Measurements from ENCODE around the gene FREM3. TPM values are rescaled to one million over a fixed set of nuclear protein-coding genes. Genes with fewer than 3 reads are reported as not detected.
A peak's percentile ranks its signal among the peaks of the same experiment; 100 is the strongest.

FREM3 gene
- total and polyA plus RNA-seq, 4 donors = 0.18 to 0.36 TPM; not detected in 2

GRCh38 chr4:143643399-143643798 lies 57.1 kb downstream of the FREM3 start:
- no peak for DNase-seq
- ATAC-seq (ENCODE audit: low FRiP score) = no peak
- Histone ChIP-seq H3K27ac (ENCODE audit: low read depth in 1 of 2, low read length in 2 of 2) (no peak overlapping the region), H3K4me1 (ENCODE audit: control insufficient read depth in 1 of 2, insufficient read depth in 2 of 2, low read length in 2 of 2) (no peaks in the 10 kb centered on the region), H3K27me3 (ENCODE audit: control insufficient read depth in 1 of 2, insufficient read depth in 2 of 2, low read length in 1 of 2) (no peaks in the 10 kb centered on the region), H3K9me3 (ENCODE audit: control insufficient read depth, low read length) (no peaks in the 10 kb centered on the region), H3K4me3 (ENCODE audit: low read length in 2 of 2) (no peak overlapping the region), H3K36me3 (ENCODE audit: control insufficient read depth in 1 of 2, insufficient read depth in 2 of 2, low read length in 1 of 2) (no peaks in the 10 kb centered on the region)
- intact Hi-C loops (cut with DNase I) = no loop called here

- WGBS, 2 donors = 92 to 98% methylated on average over 1 of the region's 1 CpG
- Histone ChIP-seq H3K36me3 (ENCODE audit: control insufficient read depth in 1 of 2, insufficient read depth in 2 of 2, low read length in 1 of 2) (no peaks in the 10 kb centered on the region), H3K27me3 (ENCODE audit: control insufficient read depth in 1 of 2, insufficient read depth in 2 of 2, low read length in 1 of 2) (no peaks in the 10 kb centered on the region), H3K9me3 (ENCODE audit: control insufficient read depth, low read length) (no peaks in the 10 kb centered on the region), H3K27ac (ENCODE audit: low read depth in 1 of 2, low read length in 2 of 2) (no peak overlapping the region), H3K4me1 (ENCODE audit: control insufficient read depth in 1 of 2, insufficient read depth in 2 of 2, low read length in 2 of 2) (no peaks in the 10 kb centered on the region), H3K4me3 (ENCODE audit: low read length in 2 of 2) (no peak overlapping the region)
- no peak for ATAC-seq (ENCODE audit: low FRiP score)
- no peak for DNase-seq
- intact Hi-C loops (cut with DNase I) = no loop called here
Measured at GRCh38 chr4:143642611-143643010, 57.9 kb downstream of the FREM3 start.

- Histone ChIP-seq H3K9me3 (ENCODE audit: control insufficient read depth, low read length) (no peaks in the 10 kb centered on the region), H3K4me1 (ENCODE audit: control insufficient read depth in 1 of 2, insufficient read depth in 2 of 2, low read length in 2 of 2) (no peaks in the 10 kb centered on the region), H3K27me3 (ENCODE audit: control insufficient read depth in 1 of 2, insufficient read depth in 2 of 2, low read length in 1 of 2) (no peaks in the 10 kb centered on the region), H3K4me3 (ENCODE audit: low read length in 2 of 2) (no peak overlapping the region), H3K27ac (ENCODE audit: low read depth in 1 of 2, low read length in 2 of 2) (no peak overlapping the region), H3K36me3 (ENCODE audit: control insufficient read depth in 1 of 2, insufficient read depth in 2 of 2, low read length in 1 of 2) (no peaks in the 10 kb centered on the region)
- no peak for DNase-seq
- no peak for ATAC-seq (ENCODE audit: low FRiP score)
- intact Hi-C loops (cut with DNase I) = no loop called here
- 6 to 7% methylated on average over 1 of the region's 1 CpG for WGBS, 2 donors
Measured at GRCh38 chr4:143641361-143641760, 59.1 kb downstream of the FREM3 start.

GRCh38 chr4:143634763-143635162 lies 65.7 kb downstream of the FREM3 start:
- Histone ChIP-seq H3K9me3 (ENCODE audit: control insufficient read depth, low read length) (no peaks in the 10 kb centered on the region), H3K27me3 (ENCODE audit: control insufficient read depth in 1 of 2, insufficient read depth in 2 of 2, low read length in 1 of 2) (no peaks in the 10 kb centered on the region), H3K4me3 (ENCODE audit: low read length in 2 of 2) (no peak overlapping the region), H3K4me1 (ENCODE audit: control insufficient read depth in 1 of 2, insufficient read depth in 2 of 2, low read length in 2 of 2) (no peaks in the 10 kb centered on the region), H3K36me3 (ENCODE audit: control insufficient read depth in 1 of 2, insufficient read depth in 2 of 2, low read length in 1 of 2) (no peaks in the 10 kb centered on the region), H3K27ac (ENCODE audit: low read depth in 1 of 2, low read length in 2 of 2) (no peak overlapping the region)
- intact Hi-C loops (cut with DNase I) = no loop called here
- DNase-seq (no peak), ATAC-seq (ENCODE audit: low FRiP score) (no peak)

- Histone ChIP-seq H3K4me1 (ENCODE audit: control insufficient read depth in 1 of 2, insufficient read depth in 2 of 2, low read length in 2 of 2) (no peaks in the 10 kb centered on the region), H3K27me3 (ENCODE audit: control insufficient read depth in 1 of 2, insufficient read depth in 2 of 2, low read length in 1 of 2) (no peaks in the 10 kb centered on the region), H3K9me3 (ENCODE audit: control insufficient read depth, low read length) (no peaks in the 10 kb centered on the region), H3K4me3 (ENCODE audit: low read length in 2 of 2) (no peak overlapping the region), H3K36me3 (ENCODE audit: control insufficient read depth in 1 of 2, insufficient read depth in 2 of 2, low read length in 1 of 2) (no peaks in the 10 kb centered on the region), H3K27ac (ENCODE audit: low read depth in 1 of 2, low read length in 2 of 2) (no peak overlapping the region)
- intact Hi-C loops (cut with DNase I) = no loop called here
- DNase-seq (no peak), ATAC-seq (ENCODE audit: low FRiP score) (no peak)
Measured at GRCh38 chr4:143633833-143634232, 66.6 kb downstream of the FREM3 start.

- Histone ChIP-seq H3K36me3 (ENCODE audit: control insufficient read depth in 1 of 2, insufficient read depth in 2 of 2, low read length in 1 of 2) (no peaks in the 10 kb centered on the region), H3K4me3 (ENCODE audit: low read length in 2 of 2) (no peak overlapping the region), H3K27me3 (ENCODE audit: control insufficient read depth in 1 of 2, insufficient read depth in 2 of 2, low read length in 1 of 2) (no peaks in the 10 kb centered on the region), H3K27ac (ENCODE audit: low read depth in 1 of 2, low read length in 2 of 2) (peak overlapping the region; percentile 82 to 85), H3K9me3 (ENCODE audit: control insufficient read depth, low read length) (no peaks in the 10 kb centered on the region), H3K4me1 (ENCODE audit: control insufficient read depth in 1 of 2, insufficient read depth in 2 of 2, low read length in 2 of 2) (peaks cover 0 to 3% of the 10 kb centered on the region in 2 donors)
- intact Hi-C loops (cut with DNase I) = loop anchor here (5.0 kb wide), 1 partner anchor 41 kb away; no protein-coding TSS in a partner anchor
- peak; percentile 92 for ATAC-seq (ENCODE audit: low FRiP score)
- DNase-seq = peak; percentile 86 to 89
- WGBS, 2 donors = 14 to 15% methylated on average over 5 of the region's 5 CpGs
Measured at GRCh38 chr4:143626134-143626911, 74.2 kb downstream of the FREM3 start.

GRCh38 chr4:143625632-143626031 lies 74.8 kb downstream of the FREM3 start:
- DNase-seq (no peak), ATAC-seq (ENCODE audit: low FRiP score) (no peak)
- H3K4me1 ChIP-seq (ENCODE audit: control insufficient read depth in 1 of 2, insufficient read depth in 2 of 2, low read length in 2 of 2) = peaks cover 0 to 3% of the 10 kb centered on the region in 2 donors
- WGBS, 2 donors = 76 to 79% methylated on average over 4 of the region's 4 CpGs
- H3K27ac ChIP-seq (ENCODE audit: low read depth in 1 of 2, low read length in 2 of 2) = peak overlapping the region; percentile 33 to 85
- H3K4me3 ChIP-seq (ENCODE audit: low read length in 2 of 2) = no peak overlapping the region
- H3K36me3 ChIP-seq (ENCODE audit: control insufficient read depth in 1 of 2, insufficient read depth in 2 of 2, low read length in 1 of 2) = no peaks in the 10 kb centered on the region
- no peaks in the 10 kb centered on the region for H3K27me3 ChIP-seq (ENCODE audit: control insufficient read depth in 1 of 2, insufficient read depth in 2 of 2, low read length in 1 of 2)
- no peaks in the 10 kb centered on the region for H3K9me3 ChIP-seq (ENCODE audit: control insufficient read depth, low read length)
- intact Hi-C loops (cut with DNase I) = loop anchor here (5.0 kb wide), 1 partner anchor 42 kb away; no protein-coding TSS in a partner anchor

- no peak overlapping the region for H3K27ac ChIP-seq (ENCODE audit: low read depth in 1 of 2, low read length in 2 of 2)
- H3K4me3 ChIP-seq (ENCODE audit: low read length in 2 of 2) = no peak overlapping the region
- WGBS, 2 donors = 54 to 57% methylated on average over 3 of the region's 3 CpGs
- DNase-seq (no peak), ATAC-seq (ENCODE audit: low FRiP score) (no peak)
- peaks cover 0 to 3% of the 10 kb centered on the region in 2 donors for H3K4me1 ChIP-seq (ENCODE audit: control insufficient read depth in 1 of 2, insufficient read depth in 2 of 2, low read length in 2 of 2)
- intact Hi-C loops (cut with DNase I) = no loop called here
- no peaks in the 10 kb centered on the region for H3K27me3 ChIP-seq (ENCODE audit: control insufficient read depth in 1 of 2, insufficient read depth in 2 of 2, low read length in 1 of 2)
- no peaks in the 10 kb centered on the region for H3K9me3 ChIP-seq (ENCODE audit: control insufficient read depth, low read length)
- H3K36me3 ChIP-seq (ENCODE audit: control insufficient read depth in 1 of 2, insufficient read depth in 2 of 2, low read length in 1 of 2) = no peaks in the 10 kb centered on the region
Measured at GRCh38 chr4:143623896-143624295, 76.6 kb downstream of the FREM3 start.

- ATAC-seq (ENCODE audit: low FRiP score) = no peak
- DNase-seq = no peak
- Histone ChIP-seq H3K4me3 (ENCODE audit: low read length in 2 of 2) (no peak overlapping the region), H3K27ac (ENCODE audit: low read depth in 1 of 2, low read length in 2 of 2) (no peak overlapping the region), H3K27me3 (ENCODE audit: control insufficient read depth in 1 of 2, insufficient read depth in 2 of 2, low read length in 1 of 2) (no peaks in the 10 kb centered on the region), H3K4me1 (ENCODE audit: control insufficient read depth in 1 of 2, insufficient read depth in 2 of 2, low read length in 2 of 2) (no peaks in the 10 kb centered on the region), H3K9me3 (ENCODE audit: control insufficient read depth, low read length) (peaks cover 1% of the 10 kb centered on the region), H3K36me3 (ENCODE audit: control insufficient read depth in 1 of 2, insufficient read depth in 2 of 2, low read length in 1 of 2) (no peaks in the 10 kb centered on the region)
- WGBS, 2 donors = 60 to 72% methylated on average over 1 of the region's 1 CpG
- intact Hi-C loops (cut with DNase I) = no loop called here
Measured at GRCh38 chr4:143618811-143619210, 81.7 kb downstream of the FREM3 start.
